Endothelial cell (in vitro differentiated cells): ENCODE results near the gene TXNL4A. TPM values are rescaled to one million over a fixed set of nuclear protein-coding genes. Genes with fewer than 3 reads are reported as not detected.
A peak's percentile ranks its signal among the peaks of the same experiment; 100 is the strongest.
"Not testable (repeated sequence)": the region's sequence is repeated elsewhere in the genome, so short reads cannot be mapped to it uniquely, and the experiment has no call there.

Source experiments
- DNase-seq: peaks from one replicate; pipeline ENCODE4 v3.0.0; 2021; ENCODE audit warnings: low spot score
- H3K27ac Mint-ChIP-seq: one replicate; pipeline ENCODE4 v1.8.0; 2021; ENCODE audit warnings: mixed read lengths, inconsistent platforms; ENCODE audit not compliant: unreplicated experiment
- H3K27me3 Mint-ChIP-seq: one replicate; pipeline ENCODE4 v1.8.0; 2021; ENCODE audit warnings: mild to moderate bottlenecking, moderate library complexity, mixed read lengths, inconsistent platforms; ENCODE audit not compliant: unreplicated experiment
- H3K36me3 Mint-ChIP-seq: one replicate; pipeline ENCODE4 v1.8.0; 2021; ENCODE audit warnings: mild to moderate bottlenecking, low read depth, mixed read lengths, inconsistent platforms; ENCODE audit not compliant: unreplicated experiment
- H3K4me1 Mint-ChIP-seq: one replicate; pipeline ENCODE4 v1.8.0; 2021; ENCODE audit warnings: mild to moderate bottlenecking, mixed read lengths, inconsistent platforms; ENCODE audit not compliant: unreplicated experiment
- H3K4me3 Mint-ChIP-seq: one replicate; pipeline ENCODE4 v1.8.0; 2021; ENCODE audit warnings: mild to moderate bottlenecking, mixed read lengths, inconsistent platforms; ENCODE audit not compliant: unreplicated experiment
- H3K9me3 Mint-ChIP-seq: one replicate; pipeline ENCODE4 v1.8.0; 2021; ENCODE audit warnings: mixed read lengths, inconsistent platforms; ENCODE audit not compliant: unreplicated experiment
- CTCF ChIP-seq: fragments of 200-600 bp; sonication (generic); IDR thresholded peaks from one replicate; pipeline ENCODE4 v1.5.0; 2021; ENCODE audit warnings: antibody characterized with exemption; ENCODE audit not compliant: unreplicated experiment
- total RNA-seq: library from RNA; stranded (reverse); fragmentation: NEBNext Ultra II Directional; extraction: Animal tissue kit (Norgen Biotek cat#: 25700); gene quantifications from one replicate; pipeline ENCODE4 v1.2.1, GENCODE V29; 2021; ENCODE audit not compliant: unreplicated experiment

Gene TXNL4A
- total RNA-seq, 1 donor from 2014 or later: 86.8 TPM

GRCh38 chr18:79962311-79962710 is 26.1 kb downstream of the TXNL4A start:
- Mint-ChIP-seq H3K4me1 (peaks cover 3% of the 10 kb centered on the region), H3K27me3 (peaks cover 14% of the 10 kb centered on the region), H3K36me3 (peaks cover 3% of the 10 kb centered on the region), H3K4me3 (peak overlapping the region; percentile 5), H3K27ac (no peak overlapping the region), H3K9me3 (no peaks in the 10 kb centered on the region)
- no peak for TF ChIP-seq CTCF
- no peak for DNase-seq

- H3K4me1 Mint-ChIP-seq: peaks cover 3% of the 10 kb centered on the region
- peaks cover 3% of the 10 kb centered on the region for H3K36me3 Mint-ChIP-seq
- no peaks in the 10 kb centered on the region for H3K9me3 Mint-ChIP-seq
- no peak overlapping the region for H3K27ac Mint-ChIP-seq
- peaks cover 11% of the 10 kb centered on the region for H3K27me3 Mint-ChIP-seq
- no peak overlapping the region for H3K4me3 Mint-ChIP-seq
- DNase-seq: no peak
- TF ChIP-seq CTCF: no peak
Observed at GRCh38 chr18:79961527-79962291, 26.7 kb downstream of the TXNL4A start.

GRCh38 chr18:79960921-79961526 is 27.3 kb downstream of the TXNL4A start:
- Mint-ChIP-seq H3K36me3 (peaks cover 3% of the 10 kb centered on the region), H3K27me3 (peaks cover 11% of the 10 kb centered on the region), H3K4me1 (peaks cover 3% of the 10 kb centered on the region), H3K4me3 (no peak overlapping the region), H3K27ac (no peak overlapping the region), H3K9me3 (no peaks in the 10 kb centered on the region)
- TF ChIP-seq CTCF: no peak
- DNase-seq: no peak

GRCh38 chr18:79960161-79960801 is 28.1 kb downstream of the TXNL4A start:
- H3K27me3 Mint-ChIP-seq, H3K4me3 Mint-ChIP-seq, DNase-seq, H3K36me3 Mint-ChIP-seq, H3K27ac Mint-ChIP-seq, H3K4me1 Mint-ChIP-seq, H3K9me3 Mint-ChIP-seq: not testable (repeated sequence)

GRCh38 chr18:79958981-79959380 is 29.4 kb downstream of the TXNL4A start:
- DNase-seq: no peak
- Mint-ChIP-seq H3K27me3 (peaks cover 11% of the 10 kb centered on the region), H3K36me3 (peaks cover 3% of the 10 kb centered on the region), H3K9me3 (no peaks in the 10 kb centered on the region), H3K4me3 (no peak overlapping the region), H3K4me1 (no peaks in the 10 kb centered on the region), H3K27ac (no peak overlapping the region)
- no peak for TF ChIP-seq CTCF
